Measurements from ENCODE around the gene NEK3.
"Not testable (repeated sequence)": the region's sequence is repeated elsewhere in the genome, so short reads cannot be mapped to it uniquely, and the experiment has no call there.

The NEK3 gene

DNA sequence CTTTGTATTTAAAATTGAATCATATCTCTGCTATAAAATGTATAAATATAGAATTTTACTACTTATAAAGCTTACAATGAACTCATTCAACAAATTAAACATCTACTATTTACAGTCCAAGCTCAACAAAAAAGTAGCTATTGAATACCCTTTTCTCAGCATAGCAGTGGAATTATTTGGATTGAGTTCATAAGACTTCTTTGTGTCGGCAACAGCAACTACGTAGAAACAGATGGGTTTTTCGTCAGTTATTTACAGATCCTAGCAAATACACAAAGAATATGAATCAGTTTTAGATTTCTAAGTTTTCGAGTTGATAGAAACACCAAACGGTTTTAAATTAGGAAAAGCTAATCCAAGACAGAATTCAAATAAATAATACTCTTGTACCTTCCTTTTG lies 10.4 kb upstream of the NEK3 start:
- no peak for DNase-seq (ENCODE audit: low read depth)

DNA sequence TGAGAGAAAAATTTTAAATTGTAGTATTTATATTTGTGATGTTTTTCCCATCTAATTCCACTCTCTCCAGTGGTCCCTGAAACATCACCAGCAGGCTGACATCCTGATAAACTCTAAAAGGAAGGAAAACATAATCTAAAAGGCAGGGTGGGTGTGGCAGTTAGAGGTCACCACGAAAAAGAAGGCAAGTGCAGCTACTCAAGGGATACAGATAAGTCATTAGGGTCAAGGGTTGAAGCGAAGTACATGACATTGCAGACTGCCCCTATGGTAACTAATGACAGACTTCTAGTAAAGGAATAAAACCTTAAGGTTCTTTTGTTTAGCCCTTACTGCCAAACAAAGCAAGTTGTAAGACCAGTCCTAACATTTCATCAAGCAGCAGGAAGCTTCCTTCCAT lies 6.0 kb upstream of the NEK3 start:
- DNase-seq (ENCODE audit: low read depth), result no peak

DNA sequence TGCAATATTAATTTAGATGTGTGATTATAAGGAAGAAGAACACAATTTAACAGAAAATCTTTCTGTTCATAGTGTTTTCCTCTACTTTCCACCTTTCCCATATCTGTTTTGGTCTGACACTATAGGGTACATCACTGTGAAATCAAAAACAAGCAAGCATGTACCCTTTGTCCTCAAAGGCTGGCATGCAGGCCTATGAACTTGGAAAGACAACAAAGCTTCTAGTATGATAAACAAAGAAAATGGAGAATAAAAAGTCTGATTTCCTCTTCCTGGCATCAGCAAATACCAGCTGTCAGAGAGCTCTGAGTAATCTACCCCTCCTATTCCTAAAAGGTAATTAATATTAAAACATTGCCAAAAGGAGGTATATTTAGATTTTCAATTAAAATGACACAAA lies 5.6 kb upstream of the NEK3 start:
- no peak for DNase-seq (ENCODE audit: low read depth)

DNA sequence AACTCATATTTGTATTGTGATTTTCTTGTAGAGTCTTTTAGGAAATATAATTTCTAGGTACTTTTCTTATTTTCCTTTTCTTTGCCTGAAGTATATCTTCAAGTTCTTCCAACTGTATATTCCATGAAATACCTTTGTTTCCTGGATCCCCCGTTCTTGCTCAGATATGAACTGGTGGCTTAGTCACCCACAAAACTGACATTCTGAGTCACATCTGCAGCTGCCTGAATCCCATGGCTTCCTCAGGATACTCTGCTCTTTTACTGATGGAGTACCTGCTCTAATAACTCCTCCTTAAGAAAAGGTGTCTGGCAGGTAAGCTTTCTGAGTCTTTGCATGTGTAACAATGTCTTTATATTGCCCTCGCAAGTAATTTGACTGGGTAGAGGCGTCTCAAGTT lies 4.5 kb upstream of the NEK3 start:
- not testable (repeated sequence) for DNase-seq (ENCODE audit: low read depth)

DNA sequence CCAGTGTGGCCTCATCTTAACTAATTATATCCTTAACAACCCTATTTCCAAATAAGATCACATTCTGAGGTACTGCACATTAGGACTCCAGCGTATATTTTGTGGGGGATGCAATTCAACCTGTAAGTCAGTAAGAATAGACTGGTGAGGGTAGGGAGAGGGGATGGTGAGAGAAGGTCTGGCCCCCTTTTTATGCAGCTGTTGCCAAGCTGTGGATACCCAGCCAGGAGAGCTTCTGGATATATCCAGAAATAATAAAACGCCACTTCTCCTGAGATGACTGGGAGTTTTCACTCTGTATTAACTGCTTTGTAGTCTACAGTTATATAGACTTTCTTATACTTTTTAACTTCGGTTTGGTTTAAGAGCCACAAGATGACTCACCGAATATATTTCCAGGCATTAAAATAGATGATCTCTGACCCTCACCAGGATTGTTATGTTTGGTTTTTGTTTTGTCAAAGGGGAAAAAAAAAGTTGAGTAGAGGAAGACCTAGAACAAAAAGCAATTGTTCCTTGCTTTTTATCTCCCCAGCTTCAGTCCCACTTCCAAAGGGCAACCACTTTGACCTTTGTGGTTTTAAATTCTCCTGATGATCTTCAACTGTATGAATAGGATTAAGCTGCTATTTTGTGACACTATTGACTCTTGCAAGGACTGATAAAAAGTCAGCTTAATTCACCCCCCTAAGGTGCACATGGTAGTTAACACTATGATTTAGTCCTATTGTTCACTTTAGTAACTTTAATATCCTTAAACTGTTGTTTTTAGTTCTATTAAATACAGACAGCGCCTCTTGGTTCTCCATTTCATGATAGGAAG lies 3.1 kb upstream of the NEK3 start:
- DNase-seq (ENCODE audit: low read depth), result no peak

DNA sequence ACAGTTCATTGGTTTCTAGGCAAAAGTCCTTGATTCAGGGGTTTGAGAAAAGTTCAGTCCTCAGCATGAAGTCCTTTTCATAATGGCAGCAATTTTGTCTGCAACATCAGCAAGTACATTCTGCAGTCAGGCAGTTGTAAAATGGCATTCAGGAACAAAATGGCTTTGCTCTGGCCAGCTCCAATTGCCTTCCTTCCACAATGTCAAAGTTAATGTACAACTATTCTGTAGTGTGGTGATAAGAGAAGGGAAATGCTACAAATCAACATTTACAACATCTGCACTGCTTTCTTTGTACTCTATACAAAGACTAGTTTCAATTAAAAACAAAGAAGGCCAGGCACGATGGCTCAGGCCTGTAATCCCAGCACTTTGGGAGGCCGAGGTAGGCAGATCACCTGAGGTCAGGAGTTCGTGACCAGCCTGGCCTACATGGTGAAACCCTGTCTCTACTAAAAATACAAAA lies 1.8 kb upstream of the NEK3 start:
- DNase-seq (ENCODE audit: low read depth), result no peak

DNA sequence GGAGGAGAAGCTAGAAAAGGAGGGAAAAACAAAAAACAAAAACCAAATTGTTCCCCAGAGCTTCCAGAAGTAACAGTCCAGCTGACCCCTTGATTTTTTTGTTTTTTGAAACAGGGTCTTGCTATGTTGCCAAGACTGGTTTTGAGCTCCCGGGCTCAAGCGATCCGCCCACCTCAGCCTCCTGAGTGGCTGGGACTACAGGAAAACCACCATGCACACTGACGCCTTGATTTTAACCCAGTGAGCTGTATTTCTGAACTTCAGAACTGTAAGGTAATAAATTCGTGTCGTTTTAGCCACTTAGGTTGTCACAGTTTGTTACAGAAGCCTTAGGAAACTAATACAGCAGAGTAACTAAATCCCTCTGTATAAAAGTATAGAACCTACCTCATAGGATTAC lies 1.1 kb upstream of the NEK3 start:
- no peak for DNase-seq (ENCODE audit: low read depth)

DNA sequence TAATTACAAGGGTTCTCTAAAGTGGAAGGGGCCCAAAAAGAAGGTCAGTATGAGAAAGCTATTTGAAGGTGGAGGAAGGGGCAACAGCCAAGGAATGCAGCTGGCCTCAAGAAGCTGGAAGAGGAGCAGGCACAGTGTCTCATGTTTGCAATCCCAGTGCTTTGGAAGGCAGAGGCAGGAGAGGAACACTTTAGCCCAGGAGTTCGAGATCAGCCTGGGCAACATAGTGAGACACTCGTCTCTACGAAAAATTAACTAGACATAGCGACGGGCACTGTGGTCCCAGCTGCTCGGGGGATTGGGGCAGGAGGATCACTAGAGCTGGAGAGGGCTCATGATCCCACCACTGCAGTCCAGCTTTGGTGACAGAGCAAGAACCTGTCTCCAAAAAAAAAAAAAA lies 656 bp upstream of the NEK3 start:
- DNase-seq (ENCODE audit: low read depth), result no peak

DNA sequence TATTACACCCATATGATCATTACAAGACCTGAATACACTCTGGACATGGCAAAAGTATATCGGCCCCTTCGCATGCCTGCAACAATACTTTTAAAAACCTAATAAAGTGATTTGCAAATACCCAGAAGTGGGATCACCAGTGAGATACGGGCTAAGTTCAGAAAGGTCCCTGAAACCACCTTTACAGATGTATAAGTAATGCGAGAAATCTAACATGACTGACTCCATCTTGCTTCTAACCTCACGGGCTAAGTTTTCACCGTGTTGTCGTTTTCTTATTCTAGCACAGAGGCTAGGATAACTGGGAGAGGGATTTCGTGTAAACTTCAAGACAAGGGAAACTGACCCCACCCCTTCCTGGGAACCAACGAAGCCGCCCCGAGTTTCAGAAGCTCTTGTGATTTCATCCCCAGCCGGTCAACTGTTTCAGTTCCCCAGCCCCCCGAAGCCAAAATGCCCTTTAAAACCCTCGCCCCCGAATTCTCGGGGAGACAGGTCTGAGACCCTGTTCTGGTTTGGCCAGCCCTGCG lies 703 bp downstream of the NEK3 start:
- DNase-seq (ENCODE audit: low read depth), result no peak

DNA sequence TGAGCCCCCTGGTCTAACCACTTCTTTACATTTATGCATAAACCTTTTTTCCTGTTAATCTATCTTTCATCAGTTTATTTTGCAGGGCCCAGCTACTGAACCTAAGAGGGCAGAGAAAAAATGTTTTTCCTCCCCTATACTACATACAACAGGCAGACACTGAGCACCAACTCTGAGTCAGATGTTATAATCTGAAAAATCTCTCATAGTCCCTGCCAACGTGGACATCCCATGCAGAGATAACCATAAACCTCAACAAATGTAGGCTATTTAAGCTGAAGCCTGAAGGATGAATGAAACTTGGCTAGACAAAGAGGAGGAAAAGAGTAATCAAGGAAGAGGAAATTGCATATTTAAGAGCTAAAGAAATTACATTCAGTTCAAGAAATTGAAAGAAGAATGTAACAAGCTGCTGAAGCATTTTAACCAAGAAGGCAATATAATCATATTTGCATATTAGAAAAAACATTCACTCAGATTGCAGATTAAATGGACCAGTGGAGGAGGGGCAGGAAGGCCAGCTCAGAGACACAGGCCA lies 2.6 kb downstream of the NEK3 start:
- no peak for DNase-seq (ENCODE audit: low read depth)

DNA sequence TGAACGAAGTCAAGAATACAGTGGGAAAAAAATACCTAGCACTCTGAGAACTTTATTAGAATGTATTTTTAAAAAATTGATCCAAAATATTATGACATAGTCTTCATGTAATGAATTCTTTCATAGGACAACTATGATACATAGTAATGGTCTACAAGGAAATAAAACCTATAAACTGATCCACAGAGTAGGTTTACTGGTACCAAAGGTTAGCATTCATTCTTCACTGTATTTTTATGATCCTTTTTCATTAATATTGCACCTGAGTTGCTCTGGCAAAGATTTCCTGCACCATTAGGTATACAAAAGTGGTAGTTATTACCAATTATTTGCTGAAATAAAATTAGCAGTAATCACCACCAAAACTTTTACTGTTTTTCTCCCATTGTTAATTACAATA lies 4.2 kb downstream of the NEK3 start:
- DNase-seq (ENCODE audit: low read depth), result no peak

DNA sequence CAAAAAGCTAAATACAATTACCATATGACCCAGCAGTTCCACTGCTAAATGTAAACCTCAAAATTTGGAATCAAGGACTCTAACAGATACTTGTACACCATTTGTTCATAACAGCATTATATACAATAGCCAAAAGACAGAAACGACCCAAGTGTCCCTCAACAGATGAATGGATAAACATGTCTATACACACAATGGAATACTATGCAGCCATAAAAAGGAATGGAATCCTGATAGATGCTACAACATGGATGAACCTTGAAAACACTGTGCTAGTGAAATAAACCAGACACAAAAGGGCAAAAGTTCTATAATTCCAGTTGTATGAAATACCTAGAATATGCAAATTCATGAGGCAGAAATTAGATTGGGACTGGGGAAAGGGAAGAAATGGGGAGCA lies 12.2 kb downstream of the NEK3 start:
- DNase-seq (ENCODE audit: low read depth), result no peak

DNA sequence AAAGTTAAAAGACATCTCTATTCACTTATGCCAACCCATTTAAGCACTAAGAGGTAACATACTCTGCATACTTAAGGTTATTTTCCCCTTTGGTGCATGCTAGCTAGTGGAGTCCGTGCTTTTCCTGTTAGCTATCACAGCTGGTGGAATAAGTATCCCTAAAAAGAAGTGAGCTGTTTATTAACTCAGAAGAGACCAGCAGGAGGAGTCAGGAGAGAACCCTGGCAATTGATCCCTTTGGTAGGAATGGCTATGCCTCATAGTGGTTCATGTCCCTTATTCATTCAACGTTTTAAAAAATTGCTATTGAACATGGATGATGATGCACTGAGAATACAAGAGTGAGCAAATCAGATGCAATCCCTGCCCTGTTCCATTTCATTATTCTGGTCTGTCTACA lies 18.1 kb downstream of the NEK3 start:
- no peak for DNase-seq (ENCODE audit: low read depth)

DNA sequence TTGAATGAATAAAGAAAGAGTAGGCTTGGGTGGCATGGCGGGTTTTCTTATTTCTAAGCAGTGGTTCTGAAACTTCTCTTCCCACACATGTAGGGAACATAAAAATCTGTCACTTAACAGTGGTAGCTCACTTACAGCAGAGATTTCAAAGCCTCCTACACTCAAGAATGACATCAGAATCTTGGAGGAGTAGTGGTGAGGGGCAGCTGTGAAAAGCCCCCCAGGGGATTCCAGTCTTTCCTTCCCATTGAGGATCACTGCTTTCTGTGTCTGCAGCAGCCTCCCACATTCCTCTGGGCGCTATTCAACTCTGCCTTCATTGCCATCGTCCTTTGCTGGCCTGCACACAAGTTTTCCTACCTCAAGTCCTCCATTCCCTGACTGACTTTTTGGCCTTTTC lies 21.9 kb downstream of the NEK3 start:
- no peak for DNase-seq (ENCODE audit: low read depth)

DNA sequence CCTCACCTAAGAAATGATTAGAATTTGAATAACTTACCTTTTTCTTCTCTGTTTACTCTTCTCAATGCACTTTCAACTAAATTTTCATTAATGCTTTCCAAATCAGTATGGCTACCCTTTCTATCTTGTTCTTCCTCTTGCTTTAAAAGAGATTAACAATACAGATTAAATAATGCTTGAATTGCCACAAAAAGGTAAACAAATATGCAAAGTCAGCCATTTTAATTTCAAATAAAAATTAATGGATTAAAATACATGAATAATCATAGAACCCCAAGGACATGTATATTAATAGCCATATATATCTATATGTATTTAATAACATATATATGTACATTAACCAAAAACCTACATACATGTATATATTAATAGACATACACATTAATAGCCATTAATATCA lies 22.6 kb downstream of the NEK3 start:
- no peak for DNase-seq (ENCODE audit: low read depth)

DNA sequence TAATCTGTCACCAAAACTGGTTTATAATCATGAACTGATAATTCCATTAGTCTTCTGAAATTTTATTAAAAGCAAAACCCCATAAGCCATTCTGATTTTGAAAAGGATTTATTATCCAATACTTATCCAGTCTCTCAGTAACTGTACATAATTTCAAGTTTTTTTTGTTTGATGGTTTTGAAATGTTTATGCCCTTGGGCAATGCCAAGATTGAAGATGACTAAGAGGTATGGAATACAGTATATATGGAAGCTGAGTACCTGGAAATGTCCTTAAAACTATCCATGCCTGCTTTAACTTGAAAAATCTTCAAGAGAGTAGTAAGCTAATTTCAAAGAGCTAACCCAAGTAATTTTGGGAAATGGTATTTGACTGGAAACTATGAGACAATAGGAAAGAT lies 28.8 kb downstream of the NEK3 start:
- no peak for DNase-seq (ENCODE audit: low read depth)

DNA sequence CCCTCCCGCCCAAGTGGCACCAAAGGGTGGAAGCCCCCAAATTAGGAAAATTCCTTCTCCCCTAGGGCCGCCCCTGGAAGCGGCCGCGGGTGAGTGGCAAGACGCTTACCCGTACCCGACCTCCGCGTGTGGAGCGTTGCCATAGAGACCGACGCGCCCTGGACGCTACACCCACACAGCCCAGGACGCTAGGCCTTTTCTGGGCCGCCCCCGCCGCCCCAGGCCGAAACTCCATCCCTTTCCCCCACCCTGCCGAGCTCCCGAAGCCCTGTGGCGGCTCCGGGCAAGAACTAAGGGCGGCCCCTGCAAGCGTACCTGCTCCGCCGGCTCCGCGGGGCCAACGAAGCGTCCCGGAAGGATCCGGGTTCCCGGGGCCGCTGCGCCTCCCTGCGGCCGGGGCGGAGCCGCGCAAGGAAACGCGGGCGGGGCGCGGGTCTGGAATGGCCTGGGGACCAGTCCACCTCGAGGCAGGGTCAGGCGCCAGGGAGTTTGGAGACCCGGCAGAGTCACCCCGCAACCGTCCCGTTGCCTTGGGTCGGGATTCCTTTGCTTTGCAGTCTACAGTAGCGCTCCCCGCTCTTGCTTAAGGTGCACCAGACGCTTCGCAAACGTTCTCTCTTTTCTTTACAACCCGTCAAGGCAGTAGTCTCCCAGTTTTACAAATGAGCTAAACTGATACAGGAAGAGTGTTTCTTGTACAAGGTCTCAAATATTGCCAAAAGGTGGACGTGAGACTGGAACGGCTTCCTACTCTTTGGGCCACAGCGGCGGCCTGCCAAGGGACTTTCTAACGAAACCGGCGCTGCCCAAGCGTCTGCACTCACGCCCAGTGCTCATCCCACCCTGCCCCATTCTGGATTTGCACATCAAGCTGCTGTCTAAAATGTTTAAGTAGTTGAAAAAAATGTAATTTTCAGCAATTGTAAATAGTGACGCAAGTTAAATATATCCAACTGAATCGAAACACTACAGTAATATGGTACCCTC lies 30.4 kb downstream of the NEK3 start, which contains the start of gene NEK5:
TSS of gene NEK5 (minus strand) at position 360 of the 987 bp plus-strand sequence. CDS start 1,591 bp downstream, outside the sequence.
- DNase-seq (ENCODE audit: low read depth), result peak; percentile 11

DNA sequence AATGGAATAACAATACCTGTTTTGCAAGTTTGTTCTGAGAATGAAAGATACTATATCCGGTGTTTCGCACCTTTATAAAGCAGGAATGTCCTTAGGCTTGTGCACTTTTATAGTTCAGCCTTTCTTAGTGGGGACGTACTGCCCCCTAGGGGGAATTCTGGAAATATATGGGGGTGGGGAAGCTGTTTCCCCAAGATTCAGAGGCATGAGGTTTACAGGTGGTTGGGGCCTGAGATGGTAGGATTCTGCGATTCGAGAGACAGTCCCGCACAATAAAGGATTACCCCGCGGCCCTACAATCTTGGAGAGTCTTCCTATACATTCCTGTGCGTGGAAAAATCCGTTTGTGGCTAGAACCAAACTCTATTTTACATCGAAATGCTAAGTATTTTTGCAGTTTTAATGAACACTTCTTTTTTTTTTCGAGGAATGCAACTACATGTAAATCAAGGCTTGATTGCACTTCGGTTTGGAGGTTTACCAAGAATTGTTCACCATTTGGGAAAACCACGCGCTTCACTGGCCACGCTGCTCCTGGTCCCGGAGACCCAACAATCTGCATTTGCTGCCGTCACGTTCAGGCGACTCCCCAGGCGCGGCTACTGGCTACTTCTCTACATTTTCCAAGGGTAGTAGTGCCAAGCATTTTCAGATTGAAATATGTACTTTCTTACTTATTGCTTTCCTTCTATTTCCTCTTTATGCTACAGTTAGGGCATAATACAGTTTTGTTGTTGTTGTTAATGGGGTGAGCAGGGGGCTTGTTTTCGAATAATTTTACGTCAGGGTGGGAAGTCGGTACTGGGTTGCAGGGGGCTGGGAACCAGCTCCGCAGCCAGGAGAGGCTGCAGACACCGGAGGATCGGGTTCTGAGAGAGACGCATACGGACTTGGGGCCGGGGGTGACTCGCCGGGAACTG lies 31.4 kb downstream of the NEK3 start:
- peak; percentile 21 for DNase-seq (ENCODE audit: low read depth)

DNA sequence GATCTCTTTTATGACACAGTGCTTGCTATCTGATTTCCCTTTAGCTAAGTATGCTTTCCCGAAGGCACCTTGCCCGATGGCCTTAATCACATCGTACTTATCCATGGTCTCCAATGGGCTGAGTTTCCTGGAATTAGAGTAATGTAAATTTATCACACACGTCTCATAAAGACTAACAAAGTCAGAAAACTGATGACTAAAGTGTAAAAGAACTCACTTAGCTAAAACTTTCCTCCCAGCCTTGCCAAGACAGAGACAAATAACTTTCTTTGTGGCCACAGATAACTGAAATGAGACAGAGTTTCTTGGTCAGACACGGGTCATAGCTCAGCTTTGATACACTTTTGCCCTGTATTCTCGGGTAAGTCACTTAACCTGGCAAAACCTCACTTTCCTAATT lies 32.0 kb downstream of the NEK3 start:
- no peak for DNase-seq (ENCODE audit: low read depth)

DNA sequence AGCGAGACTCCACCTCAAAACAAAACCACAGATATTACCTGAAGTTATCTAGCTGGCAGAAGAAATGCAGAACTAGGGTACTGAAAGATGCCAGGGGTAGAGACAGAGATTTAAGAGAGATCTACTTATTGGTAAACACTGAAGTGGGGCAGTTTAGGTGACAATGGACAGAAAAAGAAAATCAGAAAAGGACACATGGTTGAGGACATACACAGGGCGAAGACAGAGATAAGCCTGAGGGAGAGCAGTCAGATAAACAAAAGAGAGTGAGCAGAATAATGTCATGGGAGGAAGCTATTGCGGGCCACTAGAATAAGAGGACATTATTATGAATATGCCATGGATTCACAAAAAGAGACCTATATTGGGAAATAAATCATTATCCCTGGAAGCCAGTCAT lies 33.9 kb downstream of the NEK3 start:
- DNase-seq (ENCODE audit: low read depth), result no peak

DNA sequence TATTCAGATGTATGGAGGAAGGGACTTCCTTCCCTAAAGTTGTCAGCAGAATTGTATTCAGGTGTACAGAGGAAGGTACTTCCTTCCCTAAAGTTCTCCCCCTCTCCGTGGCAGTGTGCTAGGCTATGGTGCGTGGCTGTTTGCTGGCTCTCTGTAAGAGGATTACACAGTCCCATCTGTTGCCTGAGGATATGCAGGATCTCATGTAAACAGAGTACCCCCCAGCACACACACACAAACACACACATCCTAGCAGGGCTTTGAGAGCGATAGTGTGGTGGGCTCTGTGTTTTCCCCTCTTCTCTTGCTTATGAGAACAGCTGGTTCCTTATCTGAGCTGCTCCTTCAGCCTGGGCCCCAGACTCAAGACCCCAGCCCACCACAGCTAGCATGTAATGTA lies 40.8 kb downstream of the NEK3 start:
- DNase-seq (ENCODE audit: low read depth), result no peak

All from stimulated activated CD8-positive, alpha-beta memory T cell treated with anti-CD3 and anti-CD28 coated beads, Interleukin-7, amount 100 ng/mL, for 24 hours (primary cell).